HCT116 (cell line): ENCODE measurements around the gene CDH13. TPM values are rescaled to one million over a fixed set of nuclear protein-coding genes. Genes with fewer than 3 reads are reported as not detected.

Experiments used
- ATAC-seq: fragments of 200-7000 bp; cut with Tn5 transposase; 2 replicates; pipeline ENCODE4 v1.9.1; 2020; ENCODE audit warnings: mild to moderate bottlenecking, moderate library complexity
- BruUV-seq: library from RNA; stranded (reverse); fragments of 400-500 nt; replicated peaks from 2 replicates; lab custom pipeline; 2021; lab: Mats Ljungman, UMichigan
- CTCF ChIA-PET: fragments of 300-600 bp; sonication (Branson Sonifier 250); formaldehyde crosslinking; loops from one replicate; lab custom pipeline; 2021; ENCODE audit warnings: antibody characterized with exemption; lab: Charles Lee
- POLR2A ChIA-PET: fragments of 300-600, 350-600 bp; sonication (Branson Sonifier 250); formaldehyde crosslinking; loops from one replicate; lab custom pipeline; 2021; ENCODE audit warnings: antibody characterized with exemption; lab: Charles Lee
- RAD21 ChIA-PET, 2 experiments: fragments of 300-600 bp; sonication (Branson Sonifier 250); formaldehyde crosslinking; loops; one replicate each; lab custom pipeline; 2023; ENCODE audit warnings: low total read pairs in 2 of 2; ENCODE audit not compliant: uncharacterized antibody in 2 of 2, unreplicated experiment in 2 of 2, low non-redundant PET in 1 of 2; lab: Charles Lee
- DNase-seq: peaks from one replicate; pipeline ENCODE4 v3.0.0-alpha.2; 2010; ENCODE audit warnings: low read depth, low spot score
- H2AFZ ChIP-seq: fragments of 200-600 bp; shearing (Covaris generic), sonication (generic); 2 replicates; pipeline ENCODE4 v1.6.1; 2017; ENCODE audit warnings: low read depth, mixed run types, mixed read lengths, antibody characterized with exemption, low read length; ENCODE audit not compliant: poor library complexity, severe bottlenecking
- H3K27ac ChIP-seq: 2 replicates; pipeline ENCODE4 v1.5.1; 2012; ENCODE audit warnings: low read depth, low read length
- H3K27me3 ChIP-seq: fragments of 200-600 bp; sonication (generic); 2 replicates; pipeline ENCODE4 v1.6.1; 2016; ENCODE audit warnings: mixed run types, low read length, mixed read lengths; ENCODE audit not compliant: insufficient read depth
- H3K36me3 ChIP-seq, 2 experiments: fragments of 200-500 bp in 1 of 2; fragments of 200-600 bp in 1 of 2; sonication (Bioruptor generic) in 1 of 2; sonication (generic) in 1 of 2; 2 replicates each; pipeline versions ENCODE4 v1.5.1 to v1.6.1; 2014 to 2016; ENCODE audit warnings: low read length in 2 of 2, inconsistent platforms in 1 of 2, mixed read lengths in 1 of 2, mixed run types in 1 of 2; ENCODE audit not compliant: insufficient read depth in 2 of 2, control insufficient read depth in 1 of 2
- H3K4me1 ChIP-seq, 2 experiments: fragments of 200-600 bp in 1 of 2; sonication (generic) in 1 of 2; 2 replicates each; pipeline versions ENCODE4 v1.5.1 to v1.6.1; 2012 to 2017; ENCODE audit warnings: low read length in 2 of 2, inconsistent platforms in 1 of 2, mild to moderate bottlenecking in 1 of 2, mixed read lengths in 1 of 2, mixed run types in 1 of 2, moderate library complexity in 1 of 2; ENCODE audit not compliant: insufficient read depth in 2 of 2, control insufficient read depth in 1 of 2
- H3K4me2 ChIP-seq: fragments of 200-600 bp; sonication (generic); 2 replicates; pipeline ENCODE4 v1.6.1; 2017; ENCODE audit warnings: mixed run types, low read length, mixed read lengths
- H3K4me3 ChIP-seq, 2 experiments: fragments of 200-600 bp in 1 of 2; sonication (generic) in 1 of 2; replicated peaks in 1 of 2; 2 replicates each; pipeline ENCODE4 v1.5.1; 2011 to 2016; ENCODE audit warnings: low read length in 2 of 2, control low read depth in 1 of 2, low read depth in 1 of 2, mild to moderate bottlenecking in 1 of 2, mixed read lengths in 1 of 2, mixed run types in 1 of 2
- H3K79me2 ChIP-seq: fragments of 200-600 bp; sonication (generic); 2 replicates; pipeline ENCODE4 v1.6.1; 2017; ENCODE audit warnings: mild to moderate bottlenecking, mixed run types, low read length, moderate library complexity, mixed read lengths; ENCODE audit not compliant: insufficient read depth
- H3K9ac ChIP-seq: fragments of 200-600 bp; sonication (generic); 2 replicates; pipeline ENCODE4 v1.6.1; 2016; ENCODE audit warnings: low read length, mixed read lengths
- H3K9me2 ChIP-seq: fragments of 200-600 bp; sonication (generic), shearing (Covaris generic); 2 replicates; pipeline ENCODE4 v1.6.1; 2017; ENCODE audit warnings: mixed run types, mild to moderate bottlenecking, moderate library complexity; ENCODE audit not compliant: insufficient read depth
- H3K9me3 ChIP-seq, 2 experiments: fragments of 200-500 bp in 1 of 2; fragments of 200-600 bp in 1 of 2; sonication (Bioruptor generic) in 1 of 2; sonication (generic) in 1 of 2; 2 replicates each; pipeline ENCODE4 v1.6.1; 2014 to 2017; ENCODE audit warnings: low read length in 2 of 2, mixed read lengths in 2 of 2, inconsistent platforms in 1 of 2, low read depth in 1 of 2, mild to moderate bottlenecking in 1 of 2, mixed run types in 1 of 2, moderate library complexity in 1 of 2; ENCODE audit not compliant: control insufficient read depth in 1 of 2, insufficient read depth in 1 of 2
- H4K20me1 ChIP-seq: fragments of 200-600 bp; sonication (generic), shearing (Covaris generic); 2 replicates; pipeline ENCODE4 v1.6.1; 2017; ENCODE audit warnings: mixed run types, mild to moderate bottlenecking, moderate library complexity; ENCODE audit not compliant: insufficient read depth
- ATF3 ChIP-seq: IDR thresholded peaks from 2 replicates; pipeline ENCODE4 v1.6.1; 2012
- CBX3 ChIP-seq: IDR thresholded peaks from 2 replicates; pipeline ENCODE4 v1.6.1; 2012; ENCODE audit warnings: low read depth
- EZH2phosphoT487 ChIP-seq: fragments of 200-600 bp; IDR thresholded peaks from 2 replicates; pipeline ENCODE4 v1.6.1; 2018; ENCODE audit warnings: antibody characterized with exemption, borderline replicate concordance
- FOSL1 ChIP-seq: IDR thresholded peaks from 2 replicates; pipeline ENCODE4 v1.6.1; 2012; ENCODE audit warnings: low read depth
- JUND ChIP-seq: IDR thresholded peaks from 2 replicates; pipeline ENCODE4 v1.6.1; 2012
- MAX ChIP-seq: IDR thresholded peaks from 2 replicates; pipeline ENCODE4 v1.6.1; 2012
- POLR2A ChIP-seq: IDR thresholded peaks from 2 replicates; pipeline ENCODE4 v1.7.0; 2011; ENCODE audit warnings: borderline replicate concordance; ENCODE audit not compliant: insufficient read depth, insufficient read length; ENCODE audit errors: extremely low read depth
- POLR2AphosphoS5 ChIP-seq: IDR thresholded peaks from 2 replicates; pipeline ENCODE4 v1.6.1; 2011; ENCODE audit warnings: mild to moderate bottlenecking, low read depth, low read length, moderate library complexity
- REST ChIP-seq: IDR thresholded peaks from 2 replicates; pipeline ENCODE4 v1.6.1; 2012; ENCODE audit warnings: low read depth
- SIN3A ChIP-seq: IDR thresholded peaks from 2 replicates; pipeline ENCODE4 v1.6.1; 2012; ENCODE audit warnings: low read depth
- SP1 ChIP-seq: IDR thresholded peaks from 2 replicates; pipeline ENCODE4 v1.6.1; 2012; ENCODE audit warnings: low read depth
- SRF ChIP-seq: IDR thresholded peaks from 2 replicates; pipeline ENCODE4 v1.6.1; 2012; ENCODE audit warnings: low read depth
- YY1 ChIP-seq: IDR thresholded peaks from 2 replicates; pipeline ENCODE4 v1.6.1; 2011; ENCODE audit warnings: low read length, low read depth, moderate library complexity, mild to moderate bottlenecking; ENCODE audit not compliant: insufficient replicate concordance; ENCODE audit errors: extremely low read depth
- ZNF274 ChIP-seq: fragments of 200-500 bp; sonication (Bioruptor generic); IDR thresholded peaks from 2 replicates; pipeline ENCODE4 v1.6.1; 2014; ENCODE audit warnings: mild to moderate bottlenecking, low read depth, low read length, inconsistent platforms
- intact Hi-C: fragments of 100-400 bp; cut with micrococcal nuclease; formaldehyde crosslinking; loops from 2 replicates; pipeline ENCODE4 v1.10.0; 2022
- total RNA-seq: library from RNA; stranded (reverse); gene quantifications from one replicate; pipeline ENCODE4 v1.2.1, GENCODE V29; 2021; ENCODE audit not compliant: unreplicated experiment

The CDH13 gene
- total RNA-seq, 1 experiment from 2014 or later, result not detected

- POLR2A ChIA-PET, result no interaction called here
- BruUV-seq, result no TSS peak
- Histone ChIP-seq H3K27me3 (no peaks in the 10 kb centered on the region), H3K79me2 (no peaks in the 10 kb centered on the region), H3K4me1 (no peaks in the 10 kb centered on the region), H3K27ac (no peak overlapping the region)
- no peak for ATAC-seq
- TF ChIP-seq JUND, result no peak
- no peak for TF ChIP-seq ZNF274
- TF ChIP-seq SIN3A, result no peak
- TF ChIP-seq YY1, result no peak
- no peak for TF ChIP-seq FOSL1
- no peak for TF ChIP-seq SRF
- no peak for TF ChIP-seq MAX
- TF ChIP-seq, all 23 proteins: peak for 0
- CTCF ChIA-PET, result no interaction called here
- Histone ChIP-seq H3K36me3 (no peaks in the 10 kb centered on the region), H3K9ac (no peak overlapping the region), H3K9me3 (no peaks in the 10 kb centered on the region), H3K9me2 (no peaks in the 10 kb centered on the region), H2AFZ (no peak overlapping the region), H3K4me3 (no peak overlapping the region), H3K4me2 (no peak overlapping the region), H4K20me1 (no peaks in the 10 kb centered on the region)
- DNase-seq, result no peak
- RAD21 ChIA-PET, result no interaction called here
- intact Hi-C loops, result no loop called here
These were observed 166.9 kb downstream of the CDH13 start for GRCh38 chr16:82793528-82794245.

- H3K79me2 ChIP-seq, result no peaks in the 10 kb centered on the region
- CTCF ChIA-PET, result no interaction called here
- H3K4me2 ChIP-seq, result no peak overlapping the region
- BruUV-seq, result no TSS peak
- H3K9me3 ChIP-seq, result no peaks in the 10 kb centered on the region
- H3K27me3 ChIP-seq, result no peaks in the 10 kb centered on the region
- no peak for DNase-seq
- TF ChIP-seq POLR2AphosphoS5, result no peak
- TF ChIP-seq POLR2A, result no peak
- TF ChIP-seq CBX3, result no peak
- TF ChIP-seq EZH2phosphoT487, result no peak
- no peak for TF ChIP-seq SP1
- TF ChIP-seq ATF3, result no peak
- TF ChIP-seq ZNF274, result no peak
- TF ChIP-seq REST, result no peak
- H3K9me2 ChIP-seq, result no peaks in the 10 kb centered on the region
- no peak overlapping the region for H3K27ac ChIP-seq
- no peak overlapping the region for H2AFZ ChIP-seq
- no peak for ATAC-seq
- POLR2A ChIA-PET, result no interaction called here
- RAD21 ChIA-PET, result no interaction called here
- H3K4me3 ChIP-seq, result no peak overlapping the region
- H3K9ac ChIP-seq, result no peak overlapping the region
- intact Hi-C loops, result no loop called here
- no peaks in the 10 kb centered on the region for H3K36me3 ChIP-seq
- no peaks in the 10 kb centered on the region for H4K20me1 ChIP-seq
- H3K4me1 ChIP-seq, result no peaks in the 10 kb centered on the region
These were observed 169.3 kb downstream of the CDH13 start for GRCh38 chr16:82796047-82796446.
